GM12878 (cell line): ENCODE measurements around the gene INPP4B. TPM values are rescaled to one million over a fixed set of nuclear protein-coding genes. Genes with fewer than 3 reads are reported as not detected.

Experiments used
- ATAC-seq: fragments of 200-7000 bp; cut with Tn5 transposase; 3 replicates; pipeline ENCODE4 v1.9.1; 2020; ENCODE audit warnings: mild to moderate bottlenecking, moderate library complexity
- BruUV-seq: library from RNA; stranded (reverse); fragments of 400-500 nt; replicated peaks from 2 replicates; lab custom pipeline; 2021; lab: Mats Ljungman, UMichigan
- CTCF ChIA-PET: fragments of 300-600 bp; sonication (Branson Sonifier 250); formaldehyde crosslinking; extraction: SDS; loops from one replicate; lab custom pipeline; 2021; ENCODE audit warnings: inconsistent platforms; lab: Yijun Ruan, JAX
- POLR2A ChIA-PET: fragments of 350-600 bp; formaldehyde crosslinking; extraction: SDS; loops from one replicate; lab custom pipeline; 2021; ENCODE audit warnings: inconsistent platforms; lab: Charles Lee
- RAD21 ChIA-PET: fragments of 300-600 bp; sonication (Branson Sonifier 250); formaldehyde crosslinking; loops from one replicate; lab custom pipeline; 2023; ENCODE audit warnings: antibody characterized with exemption; ENCODE audit not compliant: unreplicated experiment; lab: Charles Lee
- SMC1A ChIA-PET: fragments of 300-600 bp; sonication (Branson Sonifier 250); formaldehyde crosslinking; loops from one replicate; lab custom pipeline; 2023; ENCODE audit not compliant: unreplicated experiment, uncharacterized antibody; lab: Charles Lee
- DNase-seq: peaks from one replicate; pipeline ENCODE4 v3.0.0-alpha.2; 2011; ENCODE audit warnings: low read depth, low spot score
- FAIRE-seq: peaks from 3 replicates; lab custom pipeline; 2011; peaks lifted over from hg19 to GRCh38; lab: Jason Lieb, UNC
- H2AFZ ChIP-seq: 2 replicates; pipeline ENCODE4 v1.6.0; 2011; ENCODE audit warnings: low read depth, low read length, control low read depth; ENCODE audit not compliant: control insufficient read depth
- H3K27ac ChIP-seq: 2 replicates; pipeline ENCODE4 v1.5.1; 2011; ENCODE audit warnings: control low read depth; ENCODE audit not compliant: control insufficient read depth, insufficient read depth
- H3K27me3 ChIP-seq, 2 experiments: replicated peaks in 1 of 2; 2 replicates each; pipeline versions ENCODE4 v1.6.0 to v1.6.1; 2011; ENCODE audit warnings: low read length in 1 of 2; ENCODE audit not compliant: control insufficient read depth in 2 of 2, insufficient read depth in 2 of 2
- H3K36me3 ChIP-seq, 2 experiments: 2 replicates each; pipeline ENCODE4 v1.5.1; 2011; ENCODE audit warnings: low read length in 1 of 2; ENCODE audit not compliant: control insufficient read depth in 2 of 2, insufficient read depth in 2 of 2
- H3K4me1 ChIP-seq: 2 replicates; pipeline ENCODE4 v1.6.1; 2011; ENCODE audit warnings: mild to moderate bottlenecking, low read length, moderate library complexity, mixed read lengths; ENCODE audit not compliant: control insufficient read depth, insufficient read depth
- H3K4me2 ChIP-seq: 2 replicates; pipeline ENCODE4 v1.6.0; 2011; ENCODE audit warnings: control low read depth; ENCODE audit not compliant: control insufficient read depth, insufficient read depth
- H3K4me3 ChIP-seq: fragments of 200-600 bp; sonication (generic); 2 replicates; pipeline ENCODE4 v1.5.1; 2016
- H3K79me2 ChIP-seq: 2 replicates; pipeline ENCODE4 v1.6.0; 2011; ENCODE audit warnings: low read length; ENCODE audit not compliant: control insufficient read depth, insufficient read depth
- H3K9ac ChIP-seq: 2 replicates; pipeline ENCODE4 v1.8.0; 2011; ENCODE audit warnings: low read length, control low read depth, mixed read lengths; ENCODE audit not compliant: control insufficient read depth, insufficient read depth
- H3K9me3 ChIP-seq: replicated peaks from 3 replicates; pipeline ENCODE4 v1.5.1; 2011; ENCODE audit warnings: mild to moderate bottlenecking, low read length; ENCODE audit not compliant: control insufficient read depth, insufficient read depth
- H4K20me1 ChIP-seq: 2 replicates; pipeline ENCODE4 v1.6.0; 2011; ENCODE audit not compliant: control insufficient read depth, insufficient read depth
- BCL3 ChIP-seq: IDR thresholded peaks from 2 replicates; pipeline ENCODE4 v1.6.1; 2011; ENCODE audit warnings: borderline replicate concordance, low read depth, mild to moderate bottlenecking, moderate library complexity, low read length; ENCODE audit not compliant: insufficient read depth, poor library complexity, severe bottlenecking
- CBX3 ChIP-seq: fragments of 200-600 bp; sonication (generic); IDR thresholded peaks from 2 replicates; pipeline ENCODE4 v1.6.1; 2016; ENCODE audit warnings: low read depth, borderline replicate concordance
- CTCF ChIP-seq, 3 experiments: IDR thresholded peaks in 2 of 3; conservative IDR thresholded peaks in 1 of 3; 2 replicates each; pipeline ENCODE4 v1.5.1; 2011; ENCODE audit warnings: low read depth in 3 of 3, low read length in 3 of 3, mild to moderate bottlenecking in 3 of 3, control low read depth in 2 of 3, moderate library complexity in 2 of 3, inconsistent platforms in 1 of 3, mixed read lengths in 1 of 3; ENCODE audit not compliant: control insufficient read depth in 2 of 3, insufficient read depth in 1 of 3; ENCODE audit errors: extremely low read depth in 1 of 3
- HSF1 ChIP-seq: fragments of 150-350 bp; IDR thresholded peaks from 2 replicates; pipeline ENCODE4 v1.6.1; 2014; ENCODE audit warnings: mild to moderate bottlenecking, low read depth, low read length
- KDM1A ChIP-seq: fragments of 200-600 bp; sonication (generic); IDR thresholded peaks from 2 replicates; pipeline ENCODE4 v1.6.1; 2016; ENCODE audit warnings: borderline replicate concordance
- KLF5 ChIP-seq: fragments of 450-650 bp; IDR thresholded peaks from 2 replicates; pipeline ENCODE4 v1.6.1; 2014; ENCODE audit warnings: mild to moderate bottlenecking; ENCODE audit not compliant: partially characterized antibody
- POLR2A ChIP-seq: IDR thresholded peaks from 2 replicates; pipeline ENCODE4 v1.6.1; 2011; ENCODE audit warnings: low read depth, mild to moderate bottlenecking, low read length
- SKIL ChIP-seq: fragments of 450-650 bp; IDR thresholded peaks from 2 replicates; pipeline ENCODE4 v1.6.1; 2017; ENCODE audit warnings: mild to moderate bottlenecking, low read depth, inconsistent platforms; ENCODE audit not compliant: poor library complexity, severe bottlenecking
- SMAD1 ChIP-seq: fragments of 450-650 bp; IDR thresholded peaks from 2 replicates; pipeline ENCODE4 v1.6.1; 2018; ENCODE audit warnings: mild to moderate bottlenecking, low read depth; ENCODE audit not compliant: partially characterized antibody
- STAT1 ChIP-seq: fragments of 450-650 bp; conservative IDR thresholded peaks from 2 replicates; pipeline ENCODE4 v1.6.1; 2014; ENCODE audit warnings: antibody characterized with exemption, mild to moderate bottlenecking
- ZBTB4 ChIP-seq: fragments of 450-650 bp; formaldehyde crosslinking; IDR thresholded peaks from 2 replicates; pipeline ENCODE4 v1.4.0; 2022; ENCODE audit warnings: mild to moderate bottlenecking, moderate library complexity
- WGBS: methylation state at CpG from one replicate; pipeline ENCODE4 v1.1.6; 2016; ENCODE audit warnings: low lambda C conversion rate; ENCODE audit not compliant: insufficient replicate concordance, insufficient coverage; ENCODE audit errors: missing lambda C conversion rate; 5-methylcytosine and 5-hydroxymethylcytosine counted together
- in situ Hi-C: fragments of 300-500 bp; cut with MboI; formaldehyde crosslinking; loops from 9 replicates; pipeline ENCODE4 v1.14.3; 2018; ENCODE audit warnings: mixed read lengths
- intact Hi-C: fragments of 100-400 bp; cut with micrococcal nuclease; formaldehyde crosslinking; loops from one replicate; pipeline ENCODE4 v1.14.2; 2022; ENCODE audit not compliant: unreplicated experiment
- polyA plus RNA-seq, 11 experiments: library from polyadenylated mRNA; depleted of rRNA in 4 of 11; unstranded in 6 of 11; stranded (reverse) in 5 of 11; fragments of >200 nt; fragmentation: Nextera tagmentation in 4 of 11; fragmentation: Illumina TruSeq in 1 of 11; extraction: Ambion mirVana in 4 of 11; extraction: Trizol in 1 of 11; gene quantifications; 1 replicate in 1 of 11; 2 replicates in 10 of 11; pipeline versions ENCODE4 v1.2.1 to v1.2.3, GENCODE V29; 2011 to 2016; ENCODE audit warnings: inconsistent platforms in 2 of 11, missing spikeins in 2 of 11, low read depth in 1 of 11
- total RNA-seq, 4 experiments: library from RNA; depleted of rRNA in 3 of 4; stranded (reverse); fragments of >200 nt in 3 of 4; fragmentation: Illumina TruSeq in 1 of 4; extraction: Trizol in 1 of 4; gene quantifications; 2 replicates each; pipeline versions ENCODE4 v1.2.1 to v1.2.3, GENCODE V29; 2013 to 2021

INPP4B gene
- total and polyA plus RNA-seq, 10 of the 15 experiments (the other 5 are each of a cell fraction or from before 2014, with no cell fraction given), result 0.53 to 11.2 (median 0.95) TPM

GRCh38 chr4:142549248-142549647 lies 296.9 kb downstream of the INPP4B start:
- Histone ChIP-seq H3K9ac (no peak overlapping the region), H4K20me1 (no peaks in the 10 kb centered on the region), H2AFZ (no peak overlapping the region), H3K36me3 (no peaks in the 10 kb centered on the region), H3K4me3 (no peak overlapping the region), H3K79me2 (no peaks in the 10 kb centered on the region), H3K4me1 (no peaks in the 10 kb centered on the region), H3K27me3 (no peaks in the 10 kb centered on the region), H3K9me3 (no peaks in the 10 kb centered on the region), H3K4me2 (no peak overlapping the region), H3K27ac (no peak overlapping the region)
- FAIRE-seq (no peak), DNase-seq (no peak), ATAC-seq (no peak)
- in situ Hi-C loops (no loop called here), intact Hi-C loops (no loop called here)
- CTCF ChIA-PET, result interaction anchor here (0.9 kb wide), 1 partner anchor 20 kb away, joined by 3 read pairs; no protein-coding TSS in a partner anchor
- no TSS peak for BruUV-seq
- SMC1A ChIA-PET, result interaction anchor here (3.3 kb wide), 1 partner anchor 9 kb away, joined by 22 read pairs; no protein-coding TSS in a partner anchor
- 0% methylated on average over 3 of the region's 3 CpGs for WGBS
- RAD21 ChIA-PET, result interaction anchor here (1.0 to 1.1 kb wide), 2 partner anchors 8 to 195 kb away, joined by 3 to 4 read pairs; no protein-coding TSS in a partner anchor
- POLR2A ChIA-PET, result interaction anchor here (0.8 to 1.2 kb wide), 2 partner anchors 13 to 144 kb away, joined by 3 read pairs; no protein-coding TSS in a partner anchor
- no peak for TF ChIP-seq BCL3
- no peak for TF ChIP-seq HSF1
- TF ChIP-seq ZBTB4, result no peak
- TF ChIP-seq SMAD1, result no peak
- TF ChIP-seq KLF5, result no peak
- TF ChIP-seq SKIL, result no peak
- no peak for TF ChIP-seq CTCF (IDR thresholded peaks at IDR 0.05 in 2 of 3, conservative IDR thresholded peaks at IDR 0.05 in 1 of 3; ENCODE audit: control insufficient read depth in 2 of 3, extremely low read depth in 1 of 3, insufficient read depth in 1 of 3, low read depth in 3 of 3, low read length in 3 of 3)
- no peak for TF ChIP-seq POLR2A
- TF ChIP-seq CBX3, result no peak
- no peak for TF ChIP-seq KDM1A
- TF ChIP-seq STAT1, result no peak
